T-helper 17 cell (primary cell): ENCODE data around the gene TMA7. TPM values are rescaled to one million over a fixed set of nuclear protein-coding genes. Genes with fewer than 3 reads are reported as not detected.

ENCODE experiments used
- ATAC-seq: fragments of 150-1000 bp; cut with Tn5 transposase; 2 replicates; pipeline ENCODE4 v1.10.0; 2021; ENCODE audit warnings: mild to moderate bottlenecking, moderate library complexity
- DNase-seq, 3 donors: peaks; one replicate each; pipeline versions ENCODE4 v3.0.0 to v3.0.0-alpha.2; 2020 to 2021
- H3K9me3 ChIP-seq: one replicate; pipeline ENCODE4 v1.7.0; 2013; ENCODE audit warnings: low read length, mild to moderate bottlenecking; ENCODE audit not compliant: control insufficient read depth, poor library complexity, severe bottlenecking
- H3K27ac Mint-ChIP-seq: one replicate; pipeline ENCODE4 v1.8.0; 2022; ENCODE audit warnings: mild to moderate bottlenecking, moderate library complexity, mixed read lengths
- H3K27me3 Mint-ChIP-seq: one replicate; pipeline ENCODE4 v1.8.0; 2022; ENCODE audit warnings: mixed read lengths
- H3K36me3 Mint-ChIP-seq: one replicate; pipeline ENCODE4 v1.8.0; 2022; ENCODE audit warnings: low read depth, mixed read lengths
- H3K4me1 Mint-ChIP-seq: one replicate; pipeline ENCODE4 v1.8.0; 2022; ENCODE audit warnings: mild to moderate bottlenecking, mixed read lengths
- H3K4me3 Mint-ChIP-seq: one replicate; pipeline ENCODE4 v1.8.0; 2022; ENCODE audit warnings: mild to moderate bottlenecking, moderate library complexity, mixed read lengths
- total RNA-seq, 4 donors: library from RNA in 2 of 4; stranded (reverse) in 2 of 4; gene quantifications; one replicate each; pipeline ENCODE4 v1.2.3 and lab custom pipeline; 2022 to 2026

TMA7 gene
- total RNA-seq, 2 donors from 2014 or later: 226 to 233 TPM

DNA sequence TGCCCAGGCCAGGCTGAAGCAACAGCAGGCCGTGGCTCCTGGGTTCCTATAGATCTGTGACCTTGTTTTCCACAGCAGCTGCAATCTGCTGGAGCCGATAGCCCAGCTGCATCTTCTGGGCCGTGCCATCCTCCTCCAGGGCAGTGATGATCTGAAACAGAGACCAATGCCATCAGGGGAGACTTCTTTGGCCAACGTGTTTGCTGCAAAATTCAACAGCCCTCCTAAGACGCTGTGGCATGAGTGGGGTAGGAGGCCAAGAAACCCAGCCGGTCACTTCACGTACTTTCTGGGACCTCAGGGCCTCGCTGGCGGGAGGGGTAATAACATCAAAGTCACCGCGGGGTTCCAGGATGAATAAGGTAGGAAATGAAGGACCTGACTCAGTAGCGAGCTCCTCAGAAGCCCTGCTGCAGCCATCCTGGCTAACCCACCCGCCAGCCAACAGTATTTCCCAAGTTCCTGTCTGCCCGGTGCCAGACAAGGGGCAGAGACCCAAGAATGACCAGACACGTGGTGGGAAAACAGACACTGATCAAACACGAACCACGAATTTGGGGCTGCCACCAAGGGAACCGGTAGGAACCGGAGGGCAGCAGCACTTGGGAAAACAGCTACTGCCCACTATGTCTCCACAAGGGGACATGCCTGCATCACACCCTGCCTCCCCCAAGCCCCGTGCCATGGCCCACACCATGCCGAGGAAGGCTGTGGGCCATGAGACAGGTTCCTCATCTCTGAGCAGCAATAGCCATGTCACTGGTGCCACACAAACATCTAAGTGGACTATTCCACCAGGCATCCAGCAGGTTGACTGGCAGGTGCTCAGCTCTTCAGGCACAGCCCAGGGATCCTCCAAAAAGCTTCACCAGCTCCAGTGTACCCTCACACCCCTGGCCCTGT lies 35.4 kb upstream of the TMA7 start:
- peaks cover 4% of the 10 kb centered on the region for H3K4me1 Mint-ChIP-seq
- no peak overlapping the region for H3K27ac Mint-ChIP-seq
- DNase-seq (no peak), ATAC-seq (no peak)
- no peak overlapping the region for H3K4me3 Mint-ChIP-seq
- H3K36me3 Mint-ChIP-seq: no peaks in the 10 kb centered on the region
- H3K27me3 Mint-ChIP-seq: peaks cover 12% of the 10 kb centered on the region
- H3K9me3 ChIP-seq: no peaks in the 10 kb centered on the region

DNA sequence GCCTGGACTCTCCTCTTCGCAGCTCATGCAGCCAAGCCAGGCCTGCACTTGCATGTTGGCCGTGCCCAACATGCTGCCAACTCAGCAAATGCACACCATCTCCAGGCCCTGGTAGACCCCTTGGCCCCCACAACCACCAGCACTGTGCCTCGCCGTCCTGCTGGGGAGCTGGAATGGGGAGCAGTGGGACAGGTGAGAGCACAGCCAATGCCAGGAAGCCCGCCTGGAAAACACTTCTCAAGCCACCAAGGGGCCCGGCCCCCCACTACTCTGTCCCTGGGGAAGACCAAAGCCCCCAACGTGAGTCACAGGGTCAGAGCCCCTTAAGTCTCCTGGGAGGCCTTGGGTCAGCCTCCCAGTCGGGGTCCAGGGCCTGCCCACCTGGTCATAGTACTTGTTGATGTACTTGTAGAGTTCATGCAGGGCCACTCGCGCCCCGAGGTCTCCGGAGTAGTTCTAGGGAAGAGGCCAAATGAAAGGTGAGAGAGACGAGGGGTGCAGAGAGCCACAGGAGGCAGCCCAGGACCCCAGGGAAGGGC lies 34.6 kb upstream of the TMA7 start:
- H3K9me3 ChIP-seq: no peaks in the 10 kb centered on the region
- no peaks in the 10 kb centered on the region for H3K36me3 Mint-ChIP-seq
- no peak overlapping the region for H3K4me3 Mint-ChIP-seq
- no peak for ATAC-seq
- H3K4me1 Mint-ChIP-seq: peaks cover 4% of the 10 kb centered on the region
- H3K27me3 Mint-ChIP-seq: peaks cover 6% of the 10 kb centered on the region
- H3K27ac Mint-ChIP-seq: no peak overlapping the region
- no peak for DNase-seq

DNA sequence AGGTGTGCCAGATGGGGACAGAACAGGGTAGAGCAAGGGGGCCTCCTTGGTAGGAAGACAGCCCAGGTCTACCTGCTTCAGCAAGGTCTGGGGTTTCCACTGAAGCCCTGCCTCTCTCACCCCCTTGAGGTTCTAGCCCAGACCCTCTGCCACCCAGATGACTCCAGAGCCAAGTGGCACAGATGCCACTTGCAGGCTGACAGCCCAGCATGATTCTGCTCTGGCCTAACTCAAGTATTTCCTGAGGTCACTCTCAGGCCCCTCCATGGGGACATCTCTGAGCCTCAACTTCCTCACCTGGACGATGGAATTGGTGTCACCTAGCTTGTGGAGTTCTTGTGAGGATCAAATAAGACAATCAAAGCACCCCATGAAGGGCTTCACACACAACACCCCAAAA lies 34.1 kb upstream of the TMA7 start:
- H3K4me3 Mint-ChIP-seq: no peak overlapping the region
- H3K4me1 Mint-ChIP-seq: peaks cover under 1% of the 10 kb centered on the region
- H3K27me3 Mint-ChIP-seq: no peaks in the 10 kb centered on the region
- DNase-seq: no peak
- H3K36me3 Mint-ChIP-seq: no peaks in the 10 kb centered on the region
- ATAC-seq: no peak
- no peaks in the 10 kb centered on the region for H3K9me3 ChIP-seq
- no peak overlapping the region for H3K27ac Mint-ChIP-seq

DNA sequence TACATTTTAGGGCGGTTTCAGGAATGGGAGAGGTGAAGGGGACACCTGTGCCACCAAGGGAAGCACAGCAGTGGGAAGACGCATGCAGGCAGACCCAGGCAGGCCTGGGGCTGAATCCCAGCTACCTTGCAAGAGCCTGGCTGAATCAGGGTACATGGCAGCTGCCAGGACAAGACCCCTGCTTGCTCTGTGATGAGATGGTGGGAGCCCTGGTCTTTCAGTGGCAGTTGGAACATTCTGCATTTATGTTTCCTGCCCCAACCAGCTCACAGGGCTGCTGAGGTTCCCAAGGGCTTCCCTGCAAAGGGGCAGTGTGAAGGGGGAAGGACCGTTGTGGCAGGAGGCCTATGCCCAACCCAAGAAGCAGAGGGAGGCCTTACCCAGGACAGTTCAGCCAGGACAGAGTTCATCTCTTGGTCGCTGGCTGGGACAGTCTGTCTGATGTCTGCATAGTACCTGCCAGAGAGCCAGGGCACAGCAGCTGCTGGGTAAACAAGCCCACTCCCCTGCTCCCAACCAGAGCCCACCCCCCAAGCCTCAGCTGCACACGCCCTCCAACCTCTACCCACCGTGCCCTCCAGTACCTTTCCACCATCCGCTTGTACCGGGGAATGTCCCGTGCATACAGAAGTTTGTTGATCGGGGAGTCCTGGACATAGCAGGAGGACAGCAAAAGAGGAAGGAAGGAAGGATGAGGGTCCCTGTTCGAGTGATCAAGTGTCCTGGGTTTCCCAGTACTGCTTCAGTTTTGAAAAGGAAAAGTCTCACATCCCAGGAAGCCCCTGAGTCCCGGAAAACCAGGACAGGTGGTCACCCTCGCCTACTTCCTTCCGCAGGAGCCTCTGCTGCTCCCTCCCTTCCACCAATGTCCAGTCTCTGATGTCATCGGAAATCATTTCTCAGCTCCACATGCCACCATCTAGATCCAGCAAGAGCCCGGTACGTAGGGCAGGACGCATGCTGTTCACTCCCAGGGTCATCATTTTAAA lies 33.3 kb upstream of the TMA7 start:
- no peak overlapping the region for H3K27ac Mint-ChIP-seq
- ATAC-seq: no peak
- no peaks in the 10 kb centered on the region for H3K4me1 Mint-ChIP-seq
- peak in 1 of 3 donors; percentile 8 for DNase-seq
- no peaks in the 10 kb centered on the region for H3K36me3 Mint-ChIP-seq
- no peaks in the 10 kb centered on the region for H3K9me3 ChIP-seq
- H3K4me3 Mint-ChIP-seq: no peak overlapping the region
- no peaks in the 10 kb centered on the region for H3K27me3 Mint-ChIP-seq

GRCh38 chr3:48407542-48408099 lies 32.4 kb upstream of the TMA7 start:
- Mint-ChIP-seq H3K4me1 (no peaks in the 10 kb centered on the region), H3K27ac (no peak overlapping the region), H3K4me3 (no peak overlapping the region), H3K27me3 (no peaks in the 10 kb centered on the region), H3K36me3 (no peaks in the 10 kb centered on the region)
- H3K9me3 ChIP-seq: no peaks in the 10 kb centered on the region
- ATAC-seq: no peak
- DNase-seq: peak in 1 of 3 donors; percentile 2

DNA sequence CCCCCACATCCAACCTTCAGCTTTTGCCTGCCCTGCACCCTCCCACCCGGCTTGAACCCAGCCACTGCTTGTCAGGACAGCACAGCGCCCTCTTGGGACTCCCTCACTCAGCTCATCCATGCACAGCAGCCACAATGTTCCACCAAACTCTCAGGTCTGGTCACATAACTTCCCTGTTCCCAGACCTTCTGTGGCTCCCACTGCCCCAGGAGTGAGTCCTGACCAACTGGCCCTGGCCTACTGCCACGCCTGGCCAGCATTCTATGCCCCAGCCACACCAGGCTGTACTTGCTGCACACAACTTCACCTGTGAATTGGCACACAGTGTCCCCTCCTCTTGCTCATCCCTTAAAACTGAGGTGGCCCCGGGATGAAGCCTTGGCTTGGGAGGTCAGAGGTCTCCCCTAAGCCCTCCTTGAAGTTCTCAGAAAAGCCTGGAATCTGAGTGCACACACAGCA lies 31.2 kb upstream of the TMA7 start:
- H3K4me3 Mint-ChIP-seq: no peak overlapping the region
- DNase-seq (peak in 1 of 3 donors; percentile 9), ATAC-seq (no peak)
- H3K27me3 Mint-ChIP-seq: no peaks in the 10 kb centered on the region
- no peaks in the 10 kb centered on the region for H3K9me3 ChIP-seq
- H3K4me1 Mint-ChIP-seq: no peaks in the 10 kb centered on the region
- no peak overlapping the region for H3K27ac Mint-ChIP-seq
- H3K36me3 Mint-ChIP-seq: no peaks in the 10 kb centered on the region

- H3K9me3 ChIP-seq: no peaks in the 10 kb centered on the region
- Mint-ChIP-seq H3K4me3 (no peak overlapping the region), H3K27me3 (no peaks in the 10 kb centered on the region), H3K27ac (peak overlapping the region; percentile 19), H3K36me3 (no peaks in the 10 kb centered on the region), H3K4me1 (no peaks in the 10 kb centered on the region)
- ATAC-seq: no peak
- DNase-seq: peak in 2 of 3 donors; percentile 4 to 7
Observed at GRCh38 chr3:48409291-48410201, 30.5 kb upstream of the TMA7 start.

DNA sequence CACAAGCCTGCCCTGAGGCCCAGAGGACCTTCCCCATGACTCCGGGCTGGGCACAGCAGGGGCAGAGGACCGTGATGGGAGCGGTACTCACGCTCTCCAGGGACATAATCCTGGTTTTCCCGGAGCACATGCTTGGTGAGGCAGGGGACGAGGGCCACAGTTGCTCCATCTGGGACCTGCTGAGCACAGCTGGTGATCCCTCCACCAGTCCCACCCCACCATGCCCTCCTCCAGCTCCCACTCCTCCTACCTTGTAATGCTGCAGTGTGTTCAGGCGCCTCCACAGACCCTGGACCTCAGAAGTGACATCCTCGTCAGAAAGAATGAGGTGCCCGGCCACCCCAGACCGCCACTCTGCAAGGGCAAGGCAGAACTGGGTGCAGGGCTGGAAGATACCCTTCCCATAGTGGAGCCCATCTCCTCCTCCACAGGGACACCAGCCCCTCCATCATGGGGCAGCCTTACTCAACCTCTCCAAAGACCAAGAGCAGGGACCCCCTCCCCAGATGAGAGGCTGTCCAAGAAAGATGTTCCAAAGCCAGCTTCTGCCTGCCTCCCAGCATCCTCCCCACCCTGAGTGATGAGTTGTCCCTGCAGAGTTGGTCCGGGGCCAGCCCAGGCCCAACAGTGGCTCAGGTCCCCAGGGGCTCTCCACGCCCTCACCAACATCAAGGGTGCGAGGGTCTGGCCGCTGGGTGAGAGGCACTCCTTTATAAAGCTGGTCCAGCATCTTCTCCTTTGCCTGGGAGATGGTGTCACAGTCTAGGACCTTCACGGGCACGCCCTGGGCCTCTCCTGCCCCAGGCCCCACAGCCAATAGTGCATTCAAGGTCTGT lies 29.6 kb upstream of the TMA7 start:
- H3K36me3 Mint-ChIP-seq: no peaks in the 10 kb centered on the region
- ATAC-seq: no peak
- peak in 1 of 3 donors; percentile 2 for DNase-seq
- H3K27me3 Mint-ChIP-seq: no peaks in the 10 kb centered on the region
- H3K9me3 ChIP-seq: no peaks in the 10 kb centered on the region
- peak overlapping the region; percentile 19 for H3K27ac Mint-ChIP-seq
- H3K4me1 Mint-ChIP-seq: no peaks in the 10 kb centered on the region
- H3K4me3 Mint-ChIP-seq: no peak overlapping the region

DNA sequence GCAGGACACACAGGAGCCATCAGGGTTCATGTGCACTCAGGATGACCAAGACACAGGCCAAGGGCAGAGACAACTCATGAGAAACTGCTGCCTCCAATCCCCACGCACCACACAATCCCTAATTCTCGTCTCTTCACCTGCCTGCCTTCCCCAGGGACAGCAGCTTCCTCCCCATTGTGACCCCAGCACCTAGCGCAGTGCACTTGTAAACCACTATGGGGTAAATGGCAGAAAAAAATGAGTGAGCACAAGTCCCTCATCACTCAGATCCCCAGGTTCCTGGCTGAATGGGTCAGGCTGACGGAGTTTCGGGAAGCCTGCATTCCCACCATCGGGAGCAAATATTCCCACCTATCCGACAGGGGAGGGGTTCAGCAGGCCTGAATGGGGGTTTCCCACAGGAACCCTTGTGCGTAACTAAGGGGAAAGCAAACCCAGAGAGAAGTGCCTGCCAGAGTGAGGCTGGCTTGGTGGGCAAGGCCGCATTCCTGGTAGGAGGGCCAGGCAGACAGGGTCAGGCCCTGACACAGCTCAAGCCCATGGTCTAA lies 28.9 kb upstream of the TMA7 start:
- Mint-ChIP-seq H3K4me3 (no peak overlapping the region), H3K4me1 (no peaks in the 10 kb centered on the region), H3K36me3 (no peaks in the 10 kb centered on the region), H3K27me3 (no peaks in the 10 kb centered on the region), H3K27ac (no peak overlapping the region)
- H3K9me3 ChIP-seq: no peaks in the 10 kb centered on the region
- DNase-seq (peak in 1 of 3 donors; percentile 5), ATAC-seq (no peak)

DNA sequence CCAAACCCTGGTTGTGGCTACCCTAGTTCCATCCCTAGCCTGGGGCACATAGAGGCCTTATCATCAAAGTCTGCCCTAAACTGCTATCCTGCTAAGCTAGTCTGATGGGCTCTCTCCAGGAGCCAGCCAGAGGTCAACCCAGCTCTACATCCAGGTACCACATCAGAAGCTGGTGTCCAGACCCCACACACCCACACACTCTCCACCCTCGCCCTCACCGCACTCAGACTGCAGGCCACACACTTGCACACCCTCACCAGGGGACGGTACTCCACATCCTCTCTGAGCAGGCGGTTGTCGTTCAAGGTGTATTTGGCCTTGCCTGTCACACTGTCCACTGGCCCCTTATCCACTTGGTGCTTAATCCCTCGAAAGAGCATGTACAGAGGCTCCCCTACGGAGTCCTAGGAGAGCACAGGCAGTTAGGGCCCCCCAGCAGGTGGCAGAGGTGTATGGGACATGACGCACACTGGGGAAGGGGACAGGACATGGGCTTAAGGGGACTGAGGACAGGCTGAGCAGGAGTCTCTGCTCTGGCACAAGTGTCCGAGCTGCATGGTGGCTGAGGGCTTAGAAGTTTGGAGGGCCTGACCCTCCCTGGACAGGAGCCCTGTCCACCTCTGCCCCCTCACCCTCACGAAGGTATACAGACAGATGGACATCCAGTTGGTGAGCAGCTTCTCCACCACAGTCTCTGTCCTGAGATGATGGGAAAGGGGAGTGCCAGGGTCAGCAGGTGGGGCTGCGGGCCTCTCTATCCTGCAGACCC lies 28.3 kb upstream of the TMA7 start:
- Mint-ChIP-seq H3K27ac (no peak overlapping the region), H3K4me1 (no peaks in the 10 kb centered on the region), H3K27me3 (no peaks in the 10 kb centered on the region), H3K36me3 (no peaks in the 10 kb centered on the region), H3K4me3 (no peak overlapping the region)
- ATAC-seq (no peak), DNase-seq (peak in 1 of 3 donors; percentile 4)
- no peaks in the 10 kb centered on the region for H3K9me3 ChIP-seq
